ENCODE data around the gene HSPB7. TPM values are rescaled to one million over a fixed set of nuclear protein-coding genes. Genes with fewer than 3 reads are reported as not detected.
A peak's percentile ranks its signal among the peaks of the same experiment; 100 is the strongest.

Gene HSPB7
- total RNA-seq, 1 experiment from 2014 or later = not detected

DNA sequence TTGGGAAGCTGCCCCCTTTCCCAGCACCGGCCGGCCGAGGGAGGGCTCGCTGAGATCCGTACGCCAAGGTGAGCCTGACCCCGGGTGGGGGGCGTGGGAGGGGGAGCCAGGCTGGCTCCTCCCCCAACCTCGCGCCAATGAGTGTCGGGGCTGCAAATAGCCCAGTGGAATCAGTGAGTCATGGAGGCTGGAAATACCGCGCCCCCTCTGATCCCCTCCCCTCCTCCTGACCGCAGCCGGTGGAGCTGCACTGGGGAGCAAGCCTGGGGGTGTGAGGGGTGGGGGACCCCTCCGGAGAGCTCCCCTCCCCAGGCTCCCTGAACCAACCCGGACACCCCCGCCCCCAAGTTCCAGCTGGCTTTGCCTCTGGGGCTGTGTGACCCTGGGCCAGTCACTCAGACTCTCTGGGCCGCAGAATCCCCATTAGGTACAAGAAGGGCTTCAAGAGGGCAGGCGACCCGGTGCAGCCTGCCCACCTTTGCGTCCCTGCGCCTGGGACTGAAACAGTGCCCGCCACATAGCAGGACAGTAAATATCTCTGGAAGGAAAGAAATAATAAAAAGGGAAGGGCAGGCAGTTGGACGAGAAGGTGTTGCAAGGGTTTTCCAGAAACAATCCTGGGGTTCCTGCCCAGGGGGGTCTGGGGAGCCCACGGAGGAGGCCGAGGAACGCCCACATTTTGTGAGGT, 4.5 kb downstream of the HSPB7 start:
- Mint-ChIP-seq H3K36me3 (ENCODE audit: insufficient read depth in 1 of 3, low read depth in 3 of 3) (no peaks in the 10 kb centered on the region), H3K27me3 (ENCODE audit: low read depth) (peaks cover 2% of the 10 kb centered on the region), H3K4me3 (peak overlapping the region; percentile 52 to 73), H3K27ac (peak overlapping the region; percentile 83 to 96 (median 90); a peak in 6 of 7 replicates), H3K9me3 (no peaks in the 10 kb centered on the region), H3K4me1 (peaks cover 24 to 49% of the 10 kb centered on the region in 2 experiments)
- peak overlapping the region; percentile 42; the same call in 1 of the 2 replicates for H3K14ac ChIP-seq (ENCODE audit: insufficient read depth, low read length)
- no peak overlapping the region for H2AFZ ChIP-seq (ENCODE audit: low read length)
- H3K9ac ChIP-seq (ENCODE audit: extremely low read depth, insufficient read length, low read length) = no peak overlapping the region
- H3K18ac ChIP-seq (ENCODE audit: insufficient read length, low read depth, low read length) = no peak overlapping the region
- H4K20me1 ChIP-seq (ENCODE audit: control insufficient read depth, insufficient read depth, insufficient read length) = no peaks in the 10 kb centered on the region
- TF ChIP-seq, protein P1, sequence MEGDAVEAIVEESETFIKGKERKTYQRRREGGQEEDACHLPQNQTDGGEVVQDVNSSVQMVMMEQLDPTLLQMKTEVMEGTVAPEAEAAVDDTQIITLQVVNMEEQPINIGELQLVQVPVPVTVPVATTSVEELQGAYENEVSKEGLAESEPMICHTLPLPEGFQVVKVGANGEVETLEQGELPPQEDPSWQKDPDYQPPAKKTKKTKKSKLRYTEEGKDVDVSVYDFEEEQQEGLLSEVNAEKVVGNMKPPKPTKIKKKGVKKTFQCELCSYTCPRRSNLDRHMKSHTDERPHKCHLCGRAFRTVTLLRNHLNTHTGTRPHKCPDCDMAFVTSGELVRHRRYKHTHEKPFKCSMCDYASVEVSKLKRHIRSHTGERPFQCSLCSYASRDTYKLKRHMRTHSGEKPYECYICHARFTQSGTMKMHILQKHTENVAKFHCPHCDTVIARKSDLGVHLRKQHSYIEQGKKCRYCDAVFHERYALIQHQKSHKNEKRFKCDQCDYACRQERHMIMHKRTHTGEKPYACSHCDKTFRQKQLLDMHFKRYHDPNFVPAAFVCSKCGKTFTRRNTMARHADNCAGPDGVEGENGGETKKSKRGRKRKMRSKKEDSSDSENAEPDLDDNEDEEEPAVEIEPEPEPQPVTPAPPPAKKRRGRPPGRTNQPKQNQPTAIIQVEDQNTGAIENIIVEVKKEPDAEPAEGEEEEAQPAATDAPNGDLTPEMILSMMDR (conservative IDR thresholded peaks at IDR 0.05) = no peak
- no peaks in the 10 kb centered on the region for H3K79me2 ChIP-seq (ENCODE audit: insufficient read depth, low read length)
- no peaks in the 10 kb centered on the region for H3K9me3 ChIP-seq (ENCODE audit: control insufficient read depth, low read depth, low read length)
- no peak overlapping the region for H3K4ac ChIP-seq (ENCODE audit: low read depth, low read length)
- H3T11ph ChIP-seq (ENCODE audit: low read length) = no peak overlapping the region
- H3K23me2 ChIP-seq (ENCODE audit: insufficient read length, low read depth, low read length, poor library complexity, severe bottlenecking) = no peaks in the 10 kb centered on the region
- H4K91ac ChIP-seq (ENCODE audit: insufficient read length, low read depth, low read length) = no peak overlapping the region
- H3K27me3 ChIP-seq (ENCODE audit: insufficient read depth, low read length) = no peaks in the 10 kb centered on the region
- H4K5ac ChIP-seq (ENCODE audit: insufficient read length, low read depth, low read length) = no peak overlapping the region
- no peak overlapping the region for H3K27ac ChIP-seq (ENCODE audit: insufficient read length, low read depth, low read length)
- H3K23ac ChIP-seq (ENCODE audit: insufficient read length, low read depth, low read length) = no peak overlapping the region
- peak overlapping the region; percentile 31 for H3K4me2 ChIP-seq (ENCODE audit: insufficient read depth, insufficient read length, low read length)
- DNase-seq = peak; percentile 91
- H2BK5ac ChIP-seq (ENCODE audit: insufficient read length, low read length) = no peak overlapping the region
- WGBS (ENCODE audit: extremely low coverage, insufficient read length, low lambda C conversion rate) = no CpG with 5 or more reads among the region's 28 CpGs
- H2AK5ac ChIP-seq (ENCODE audit: insufficient read length, low read length) = no peak overlapping the region
- no peaks in the 10 kb centered on the region for H3K79me1 ChIP-seq (ENCODE audit: insufficient read depth, low read depth, low read length, poor library complexity, severe bottlenecking)
- no peak overlapping the region for H2BK12ac ChIP-seq (ENCODE audit: insufficient read length, low read depth, low read length)
- no peak overlapping the region for H2BK20ac ChIP-seq (ENCODE audit: low read depth, low read length, poor library complexity, severe bottlenecking)
- H2BK15ac ChIP-seq (ENCODE audit: low read depth, low read length) = no peak overlapping the region
- H2BK120ac ChIP-seq (ENCODE audit: low read depth, low read length, poor library complexity, severe bottlenecking) = no peak overlapping the region
- peaks cover 8% of the 10 kb centered on the region; the same call in 1 of the 2 replicates for H3K4me1 ChIP-seq (ENCODE audit: insufficient read depth, low read length)
- no peak overlapping the region for H3K56ac ChIP-seq (ENCODE audit: insufficient read length, low read depth, low read length)
- no peak overlapping the region for H4K8ac ChIP-seq (replicated peaks; ENCODE audit: insufficient read length, low read depth, low read length)
